Brain microvascular endothelial cell (primary cell): ENCODE measurements around the gene FBXW12.

Source experiments
- DNase-seq: peaks from one replicate; pipeline ENCODE4 v3.0.0-alpha.2; 2020
- H3K27ac ChIP-seq: fragments of 250-450 bp; sonication (Bioruptor Pico); 2 replicates; pipeline ENCODE4 v1.5.1; 2020; ENCODE audit warnings: mild to moderate bottlenecking, moderate library complexity
- H3K27me3 ChIP-seq: fragments of 250-450 bp; sonication (Bioruptor Pico); replicated peaks from 2 replicates; pipeline ENCODE4 v1.5.1; 2020; ENCODE audit warnings: mild to moderate bottlenecking
- H3K36me3 ChIP-seq: fragments of 250-450 bp; sonication (Bioruptor Pico); replicated peaks from 2 replicates; pipeline ENCODE4 v1.5.1; 2020; ENCODE audit warnings: mild to moderate bottlenecking
- H3K4me3 ChIP-seq: 2 replicates; pipeline ENCODE4 v1.5.1; 2011; ENCODE audit warnings: low read depth, mild to moderate bottlenecking, control low read depth, low read length, moderate library complexity
- in situ Hi-C: cut with HindIII; loops from 2 replicates; pipeline ENCODE4 v1.10.0; 2017; ENCODE audit warnings: low sequenced_read_pairs, low pct_ligation_motif_present
- TF ChIP-seq, protein P1 (sequence below): IDR thresholded peaks from 2 replicates; pipeline ENCODE4 v1.5.1; 2011; ENCODE audit warnings: low read depth, mild to moderate bottlenecking, moderate library complexity, low read length, control low read depth, inconsistent platforms; ENCODE audit errors: missing control alignments

Gene FBXW12

DNA sequence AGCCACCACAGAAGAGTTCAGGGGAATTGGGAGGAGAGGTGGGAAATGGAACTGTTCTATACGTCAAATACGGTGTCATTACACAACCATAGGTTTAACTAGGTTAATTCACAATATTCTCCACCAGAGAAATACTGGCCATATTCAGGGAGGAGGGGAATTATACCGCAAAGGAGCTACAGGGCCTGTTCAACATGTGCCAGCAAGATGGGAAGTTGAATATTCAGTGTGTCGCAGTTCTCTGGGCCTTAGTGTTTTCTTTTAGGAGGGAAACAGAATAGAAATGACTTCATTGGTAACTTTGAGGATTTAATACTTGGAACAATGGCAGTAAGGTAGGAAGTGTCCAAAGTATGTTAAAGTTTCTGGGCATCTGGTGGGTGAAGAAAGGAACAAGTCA lies 18.0 kb upstream of the FBXW12 start:
- no peaks in the 10 kb centered on the region for H3K27me3 ChIP-seq
- in situ Hi-C loops: no loop called here
- H3K36me3 ChIP-seq: no peaks in the 10 kb centered on the region
- no peak for DNase-seq
- TF ChIP-seq, protein P1, sequence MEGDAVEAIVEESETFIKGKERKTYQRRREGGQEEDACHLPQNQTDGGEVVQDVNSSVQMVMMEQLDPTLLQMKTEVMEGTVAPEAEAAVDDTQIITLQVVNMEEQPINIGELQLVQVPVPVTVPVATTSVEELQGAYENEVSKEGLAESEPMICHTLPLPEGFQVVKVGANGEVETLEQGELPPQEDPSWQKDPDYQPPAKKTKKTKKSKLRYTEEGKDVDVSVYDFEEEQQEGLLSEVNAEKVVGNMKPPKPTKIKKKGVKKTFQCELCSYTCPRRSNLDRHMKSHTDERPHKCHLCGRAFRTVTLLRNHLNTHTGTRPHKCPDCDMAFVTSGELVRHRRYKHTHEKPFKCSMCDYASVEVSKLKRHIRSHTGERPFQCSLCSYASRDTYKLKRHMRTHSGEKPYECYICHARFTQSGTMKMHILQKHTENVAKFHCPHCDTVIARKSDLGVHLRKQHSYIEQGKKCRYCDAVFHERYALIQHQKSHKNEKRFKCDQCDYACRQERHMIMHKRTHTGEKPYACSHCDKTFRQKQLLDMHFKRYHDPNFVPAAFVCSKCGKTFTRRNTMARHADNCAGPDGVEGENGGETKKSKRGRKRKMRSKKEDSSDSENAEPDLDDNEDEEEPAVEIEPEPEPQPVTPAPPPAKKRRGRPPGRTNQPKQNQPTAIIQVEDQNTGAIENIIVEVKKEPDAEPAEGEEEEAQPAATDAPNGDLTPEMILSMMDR: no peak
- H3K4me3 ChIP-seq: no peak overlapping the region
- no peak overlapping the region for H3K27ac ChIP-seq

DNA sequence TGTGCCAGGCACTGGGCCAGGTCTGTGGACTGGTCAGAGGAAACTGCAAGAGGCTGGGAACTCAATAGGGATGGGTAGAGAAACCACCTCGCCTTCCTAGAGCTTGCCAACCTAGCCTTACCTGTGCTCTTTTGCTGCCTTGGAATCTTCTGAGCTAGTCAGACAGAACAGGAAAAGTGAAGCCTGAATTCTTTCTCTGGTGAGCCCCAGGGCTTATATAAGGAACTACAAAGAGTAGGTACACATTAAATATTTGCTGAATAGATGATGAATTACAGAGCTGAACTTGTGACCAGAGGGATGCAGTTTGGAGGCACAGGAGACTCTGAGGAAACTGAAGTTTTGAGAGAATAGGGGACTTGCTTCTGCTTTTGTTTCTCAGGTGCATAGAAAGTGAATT lies 15.6 kb upstream of the FBXW12 start:
- in situ Hi-C loops: no loop called here
- Histone ChIP-seq H3K4me3 (no peak overlapping the region), H3K27ac (no peak overlapping the region), H3K27me3 (no peaks in the 10 kb centered on the region), H3K36me3 (no peaks in the 10 kb centered on the region)
- no peak for DNase-seq
- TF ChIP-seq, protein P1: no peak

DNA sequence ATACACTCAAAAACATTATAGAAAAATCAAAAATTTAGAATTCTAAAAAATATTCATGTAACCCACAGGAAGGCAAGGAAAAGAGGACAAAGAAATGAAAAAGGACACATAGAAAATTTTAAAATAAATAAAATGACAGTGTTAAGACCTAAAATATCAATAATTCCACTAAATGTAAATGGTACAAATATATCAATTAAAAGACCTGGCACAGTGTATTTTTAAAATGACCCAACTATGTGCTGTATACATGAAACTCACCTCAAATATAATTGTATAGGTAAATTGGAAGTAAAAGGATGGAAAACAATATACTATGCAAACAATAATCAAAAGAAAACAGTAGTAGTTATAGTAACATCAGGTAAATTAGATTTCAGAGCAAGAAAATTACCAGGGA lies 10.1 kb upstream of the FBXW12 start:
- H3K27me3 ChIP-seq: no peaks in the 10 kb centered on the region
- H3K36me3 ChIP-seq: no peaks in the 10 kb centered on the region
- in situ Hi-C loops: no loop called here
- no peak overlapping the region for H3K4me3 ChIP-seq
- TF ChIP-seq, protein P1: no peak
- H3K27ac ChIP-seq: no peak overlapping the region
- no peak for DNase-seq

DNA sequence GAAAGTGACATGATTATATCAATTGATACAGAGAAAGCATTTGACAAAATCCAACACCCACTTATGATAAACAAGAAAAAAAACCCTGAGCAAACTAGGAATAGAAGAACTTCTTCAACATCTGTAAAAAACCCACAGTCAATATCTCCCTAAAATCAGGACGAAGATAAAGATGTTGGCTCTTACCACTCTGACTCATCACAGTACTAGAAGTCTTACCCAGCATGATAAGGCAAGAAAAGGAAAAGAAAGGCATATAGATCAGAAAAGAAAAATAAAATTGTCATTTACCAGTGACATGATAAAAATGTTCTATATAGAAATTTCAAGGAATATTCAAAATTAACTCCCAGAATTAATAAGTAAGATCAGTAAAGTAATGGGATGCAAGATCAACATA lies 7.2 kb upstream of the FBXW12 start:
- no peak overlapping the region for H3K4me3 ChIP-seq
- in situ Hi-C loops: no loop called here
- H3K27me3 ChIP-seq: no peaks in the 10 kb centered on the region
- H3K27ac ChIP-seq: no peak overlapping the region
- TF ChIP-seq, protein P1: no peak
- H3K36me3 ChIP-seq: no peaks in the 10 kb centered on the region
- no peak for DNase-seq

DNA sequence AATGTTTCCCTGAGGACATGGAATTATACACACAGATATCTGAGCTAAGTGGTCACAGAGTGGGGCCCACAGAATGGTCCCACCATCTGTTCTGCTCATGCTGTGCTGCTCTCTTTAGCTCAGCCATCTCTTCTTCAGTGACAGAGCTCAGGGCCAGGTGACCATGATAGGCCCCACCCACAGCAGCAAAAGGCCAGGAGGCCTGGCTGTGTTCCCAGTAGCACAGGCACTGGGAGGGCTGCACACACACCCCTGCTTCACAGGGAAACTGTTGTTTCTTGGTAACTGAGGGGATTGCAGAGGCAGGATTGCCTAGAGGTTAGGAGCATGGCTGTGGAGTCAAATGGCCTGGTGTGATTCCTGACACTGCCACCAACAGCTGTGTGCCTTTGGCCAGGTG lies 4.8 kb upstream of the FBXW12 start:
- TF ChIP-seq, protein P1: no peak
- no peak for DNase-seq
- in situ Hi-C loops: no loop called here

DNA sequence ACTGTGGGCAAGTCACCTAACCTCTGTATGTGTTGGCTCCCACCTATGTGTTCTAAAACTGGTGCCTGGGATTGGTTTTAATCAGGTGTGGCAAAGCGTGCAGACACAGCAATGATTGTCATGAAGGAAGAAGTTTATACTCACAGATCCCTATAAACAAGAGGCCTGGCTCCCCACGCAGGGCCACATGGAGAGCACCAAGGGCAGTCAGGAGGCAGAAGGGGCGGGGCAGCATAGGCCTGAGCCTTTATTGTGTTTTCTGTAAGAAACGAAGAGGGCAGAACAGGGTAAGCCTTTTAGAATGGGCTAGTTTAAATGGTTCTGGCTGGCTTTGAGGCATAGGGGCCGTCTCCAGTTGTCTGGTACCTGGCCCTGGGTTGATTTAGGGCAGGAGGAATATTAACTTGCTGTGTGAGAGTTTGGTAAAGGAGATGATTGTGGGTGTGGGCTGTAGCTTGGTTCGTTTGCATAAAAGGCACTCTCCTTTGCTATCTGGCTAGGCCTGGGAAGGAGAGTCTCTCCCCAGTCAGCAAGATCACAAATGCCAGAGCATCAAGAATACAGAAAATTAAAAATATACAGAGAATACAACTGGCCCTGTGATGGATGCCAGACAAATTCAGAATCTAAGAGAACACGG lies 2.2 kb upstream of the FBXW12 start:
- H3K27me3 ChIP-seq: no peaks in the 10 kb centered on the region
- no peaks in the 10 kb centered on the region for H3K36me3 ChIP-seq
- H3K4me3 ChIP-seq: no peak overlapping the region
- in situ Hi-C loops: no loop called here
- TF ChIP-seq, protein P1: no peak
- H3K27ac ChIP-seq: no peak overlapping the region
- DNase-seq: no peak

More for the DNA sequence above, 4.8 kb upstream of the FBXW12 start:
- H3K4me3 ChIP-seq: no peak overlapping the region
- no peak overlapping the region for H3K27ac ChIP-seq
- H3K36me3 ChIP-seq: no peaks in the 10 kb centered on the region
- H3K27me3 ChIP-seq: no peaks in the 10 kb centered on the region
